ELR (cell line): ENCODE data around the gene MMADHC.

ENCODE experiments used
- DNase-seq: peaks from one replicate; pipeline ENCODE4 v3.0.0-alpha.2; 2015; ENCODE audit warnings: low read depth

MMADHC gene

DNA sequence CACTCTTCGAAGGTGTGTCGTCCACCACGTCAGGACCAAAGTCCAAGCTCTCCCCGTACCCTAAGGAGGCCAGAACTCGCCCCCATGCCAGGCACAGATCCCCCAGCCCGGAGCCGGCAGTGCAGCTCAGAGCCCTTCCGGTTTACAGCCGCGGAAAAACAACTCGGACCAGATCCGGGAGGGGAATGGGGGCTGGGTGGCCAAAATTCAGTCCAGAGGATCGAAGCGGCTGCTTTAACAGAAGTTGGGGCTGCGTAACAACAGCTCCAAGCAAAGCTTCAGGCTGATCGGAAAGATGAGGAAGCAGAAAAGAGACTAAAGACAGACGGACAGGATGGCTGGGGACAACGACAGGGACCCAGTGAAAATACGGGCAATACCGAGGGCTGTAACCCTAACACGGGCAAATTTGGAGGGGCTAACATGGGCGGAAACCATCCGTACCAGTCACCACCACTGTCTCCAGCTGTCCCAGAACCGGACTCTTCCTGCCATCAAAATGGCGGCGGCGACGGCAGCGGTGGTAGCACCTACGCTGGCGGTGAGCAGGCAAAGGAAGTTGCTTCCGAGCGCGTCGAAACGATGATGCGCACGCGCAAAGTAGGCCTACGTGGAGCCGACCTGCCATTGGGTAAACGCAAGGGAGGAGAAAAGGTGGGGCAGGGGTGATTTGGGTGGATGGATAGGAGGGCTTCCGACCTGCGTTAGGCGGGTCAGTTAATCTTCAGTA is at the start of gene MMADHC:
Gene MMADHC, minus strand, starts transcription at position 556 of the 730 bp plus-strand sequence. CDS start 678 bp downstream, outside the sequence.
- peak; percentile 96 for DNase-seq

GRCh38 chr2:149634103-149634502 is 46.5 kb upstream of the MMADHC start:
- DNase-seq, result no peak

- no peak for DNase-seq
Observed at GRCh38 chr2:149630445-149630844, 42.9 kb upstream of the MMADHC start.

DNA sequence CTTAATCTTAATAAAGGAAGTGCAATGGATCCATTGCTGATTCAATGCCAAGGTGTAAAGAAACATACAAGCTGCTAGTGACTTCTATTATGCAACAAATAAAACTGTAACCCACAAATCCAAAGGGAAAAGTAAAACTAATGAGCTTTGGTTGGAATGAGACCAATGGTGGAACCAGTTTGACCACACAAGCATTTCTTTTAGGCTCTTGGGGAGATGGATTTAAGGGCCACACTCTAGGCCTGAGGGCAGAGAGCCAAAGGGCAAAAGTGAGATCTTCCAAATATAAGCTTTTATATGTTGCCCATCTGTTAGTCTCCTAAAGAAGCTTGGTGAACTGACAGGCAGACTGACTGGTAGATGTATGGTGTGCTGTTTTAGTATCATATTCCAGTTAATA is 41.5 kb upstream of the MMADHC start:
- DNase-seq, result no peak

- DNase-seq, result no peak
Observed at GRCh38 chr2:149627111-149627801, 39.7 kb upstream of the MMADHC start.

GRCh38 chr2:149625671-149626070 is 38.1 kb upstream of the MMADHC start:
- no peak for DNase-seq

DNA sequence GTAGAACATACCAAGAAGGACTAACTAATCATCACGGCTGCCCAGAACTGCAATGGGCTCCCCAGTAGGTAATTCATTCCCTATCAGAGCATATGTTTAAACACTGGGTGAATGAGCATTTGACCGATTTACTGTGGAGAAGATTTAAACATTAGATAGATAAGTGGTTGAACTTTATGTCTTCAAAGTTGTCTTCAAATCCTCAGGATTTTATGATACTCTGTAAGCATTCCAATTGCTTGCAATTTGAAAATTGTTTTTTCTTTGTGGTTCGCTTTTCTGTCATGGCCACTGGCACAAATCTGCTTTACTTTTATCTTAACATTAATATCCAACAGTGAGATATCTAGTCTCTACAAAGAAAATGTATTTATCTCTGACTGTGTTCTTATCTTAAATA is 37.7 kb upstream of the MMADHC start:
- no peak for DNase-seq

- DNase-seq, result no peak
Observed at GRCh38 chr2:149622343-149622742, 34.8 kb upstream of the MMADHC start.

DNA sequence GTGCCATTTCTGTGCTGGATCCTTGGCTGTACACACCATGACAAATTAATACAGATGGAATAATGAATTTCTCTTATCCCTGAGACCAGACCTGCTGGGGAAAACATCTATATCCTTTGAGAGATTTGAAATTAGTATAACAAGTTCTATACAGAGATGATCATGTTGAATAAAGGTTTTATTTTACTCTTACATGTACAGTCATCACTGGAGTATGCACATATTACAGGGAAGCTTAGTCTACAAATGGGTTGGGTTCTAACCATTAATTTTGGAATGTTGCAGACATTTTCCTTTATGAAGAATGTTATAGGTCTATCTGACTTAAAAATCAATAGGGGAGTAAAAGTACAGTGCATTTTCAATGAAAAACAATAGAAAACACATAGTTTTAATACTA is 29.9 kb upstream of the MMADHC start:
- peak; percentile 51 for DNase-seq

GRCh38 chr2:149616681-149617456 is 29.3 kb upstream of the MMADHC start:
- no peak for DNase-seq

DNA sequence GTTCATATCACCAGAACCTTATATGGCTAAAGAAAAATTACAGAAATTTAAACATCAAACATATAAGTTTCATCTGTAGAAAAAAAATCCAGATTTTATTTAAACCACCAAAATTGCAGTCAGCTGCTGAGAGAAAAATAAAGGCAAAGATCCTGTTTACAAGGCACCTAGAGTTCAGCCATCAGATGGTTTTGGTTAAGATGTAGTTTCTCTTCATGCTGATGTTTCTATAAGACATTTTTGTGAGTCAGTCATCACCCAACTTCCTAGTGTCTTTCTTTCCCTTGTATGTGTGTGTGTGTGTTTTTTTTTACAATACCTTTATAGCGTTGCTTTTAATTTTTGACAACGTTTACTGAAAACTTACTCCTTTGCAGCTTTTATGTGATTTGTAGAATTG is 26.1 kb upstream of the MMADHC start:
- no peak for DNase-seq

DNA sequence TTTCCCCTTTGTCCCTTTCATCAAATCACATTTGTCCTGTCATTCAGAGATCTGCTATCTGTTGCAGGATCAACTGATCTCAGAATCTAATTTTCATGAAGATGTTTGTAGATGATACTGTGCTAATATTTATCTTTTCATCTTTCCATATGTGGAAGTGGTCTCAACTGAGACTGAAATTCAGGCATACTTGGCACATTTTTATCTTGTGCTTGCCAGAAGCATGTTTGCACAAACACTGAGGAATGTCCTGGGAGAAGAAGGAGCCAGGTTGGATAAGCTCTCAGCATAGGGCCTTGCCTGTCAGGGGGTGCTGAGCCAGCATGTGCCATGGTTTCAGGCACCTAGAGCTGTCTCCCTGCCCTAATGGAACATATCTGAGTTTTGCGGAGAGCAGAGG is 24.5 kb upstream of the MMADHC start:
- DNase-seq, result no peak

- DNase-seq, result no peak
Observed at GRCh38 chr2:149611100-149611820, 23.7 kb upstream of the MMADHC start.

- DNase-seq, result peak; percentile 67
Observed at GRCh38 chr2:149606251-149606811, 18.8 kb upstream of the MMADHC start.

GRCh38 chr2:149603248-149603647 is 15.7 kb upstream of the MMADHC start:
- no peak for DNase-seq

DNA sequence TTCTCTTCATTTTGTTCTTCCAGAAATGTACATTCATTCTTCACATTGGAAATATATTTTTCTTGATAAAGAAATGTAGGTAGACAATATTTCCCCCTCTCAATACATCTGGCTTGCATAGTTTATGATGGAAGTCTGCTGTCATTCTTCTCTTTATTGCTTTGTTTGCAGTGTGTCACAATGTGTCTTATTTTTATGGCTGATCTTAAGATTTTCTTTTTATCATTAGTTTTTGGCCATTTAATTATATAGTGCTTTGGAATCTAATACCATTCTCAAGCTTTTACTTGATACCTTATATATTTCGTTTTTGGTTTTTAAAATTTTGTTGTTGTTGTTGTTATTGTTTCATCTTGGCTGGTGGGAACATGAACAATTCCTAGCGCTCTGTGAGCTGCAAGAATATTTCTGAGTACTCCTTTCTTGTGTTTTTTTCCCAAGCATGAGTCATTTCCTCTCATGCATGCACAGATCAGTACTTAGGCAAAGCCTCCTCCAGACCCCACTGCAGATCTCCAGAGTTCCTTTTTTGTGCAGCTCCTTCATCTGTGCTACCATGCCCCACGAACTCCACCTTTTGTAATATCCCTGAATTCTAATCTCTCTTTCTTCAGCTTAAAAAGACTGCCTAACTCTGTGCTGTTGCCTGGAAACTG is 13.7 kb upstream of the MMADHC start:
- peak; percentile 73 for DNase-seq

DNA sequence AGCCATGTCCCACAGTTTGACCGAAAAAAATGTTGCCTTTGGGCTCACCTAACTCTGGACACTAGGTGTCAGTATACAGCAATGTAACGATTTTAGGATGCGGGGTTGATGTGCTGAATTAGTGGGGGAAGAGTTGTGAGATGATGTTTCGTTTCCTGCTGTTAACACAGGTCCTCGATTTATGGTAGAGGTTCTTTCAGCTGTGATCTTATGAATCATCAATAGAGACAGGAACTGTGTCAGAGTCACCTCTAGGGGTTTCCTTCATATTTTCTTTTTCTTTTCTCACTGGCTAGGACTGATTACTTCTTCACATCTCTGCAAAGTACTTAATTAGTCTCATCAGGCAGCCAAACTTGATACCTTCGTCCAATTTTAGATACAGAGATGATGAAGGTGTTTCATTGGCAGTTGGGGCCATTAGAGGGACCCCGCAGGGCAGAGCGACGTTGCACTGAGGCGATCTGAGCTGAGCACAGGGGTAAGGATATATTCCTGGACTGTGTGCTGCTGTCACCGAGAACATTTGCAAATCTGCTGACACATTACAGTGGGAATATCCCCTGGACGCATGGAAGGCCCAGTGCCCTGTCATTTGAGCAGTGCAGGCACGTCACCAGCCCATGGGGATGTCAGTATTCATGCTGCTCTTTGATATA is 10.2 kb upstream of the MMADHC start:
- DNase-seq, result peak; percentile 97

DNA sequence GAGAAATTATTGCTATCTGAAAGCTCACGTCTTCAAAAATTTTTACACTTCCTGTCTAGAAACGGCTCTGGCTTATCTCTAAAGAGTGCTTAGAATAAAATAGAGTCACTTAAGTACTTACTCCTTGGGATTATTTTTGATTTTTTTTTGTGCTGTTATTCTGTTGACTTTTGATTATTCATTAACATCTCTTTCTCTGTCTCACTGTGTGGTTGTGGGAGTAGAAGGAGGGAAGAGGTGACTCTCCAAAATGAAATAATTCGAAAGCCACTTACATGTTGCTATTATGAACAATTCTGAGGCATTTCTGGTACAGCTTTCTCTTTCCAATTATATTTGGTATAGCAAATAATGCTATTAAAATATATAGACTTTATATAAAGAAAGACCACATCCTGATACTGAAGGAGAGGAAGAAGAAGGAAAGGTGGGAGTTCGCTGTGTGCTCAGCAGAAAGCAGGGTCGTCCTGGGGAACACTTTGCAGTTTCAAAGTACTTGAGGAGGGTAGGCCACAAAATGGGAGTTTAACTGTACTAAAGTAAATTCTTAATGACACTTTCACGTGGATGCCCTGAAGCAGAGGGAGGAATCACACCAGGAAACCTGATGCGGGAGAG is 9.6 kb upstream of the MMADHC start:
- no peak for DNase-seq

GRCh38 chr2:149596471-149596870 is 8.9 kb upstream of the MMADHC start:
- no peak for DNase-seq
